GM21367 (cell line): ENCODE results near the gene TMEM38B.
A peak's percentile ranks its signal among the peaks of the same experiment; 100 is the strongest.

Experiments
- ATAC-seq: cut with Tn5 transposase; IDR thresholded peaks from one replicate; pipeline ENCODE4 v1.9.1; 2021; ENCODE audit not compliant: unreplicated experiment

TMEM38B gene

DNA sequence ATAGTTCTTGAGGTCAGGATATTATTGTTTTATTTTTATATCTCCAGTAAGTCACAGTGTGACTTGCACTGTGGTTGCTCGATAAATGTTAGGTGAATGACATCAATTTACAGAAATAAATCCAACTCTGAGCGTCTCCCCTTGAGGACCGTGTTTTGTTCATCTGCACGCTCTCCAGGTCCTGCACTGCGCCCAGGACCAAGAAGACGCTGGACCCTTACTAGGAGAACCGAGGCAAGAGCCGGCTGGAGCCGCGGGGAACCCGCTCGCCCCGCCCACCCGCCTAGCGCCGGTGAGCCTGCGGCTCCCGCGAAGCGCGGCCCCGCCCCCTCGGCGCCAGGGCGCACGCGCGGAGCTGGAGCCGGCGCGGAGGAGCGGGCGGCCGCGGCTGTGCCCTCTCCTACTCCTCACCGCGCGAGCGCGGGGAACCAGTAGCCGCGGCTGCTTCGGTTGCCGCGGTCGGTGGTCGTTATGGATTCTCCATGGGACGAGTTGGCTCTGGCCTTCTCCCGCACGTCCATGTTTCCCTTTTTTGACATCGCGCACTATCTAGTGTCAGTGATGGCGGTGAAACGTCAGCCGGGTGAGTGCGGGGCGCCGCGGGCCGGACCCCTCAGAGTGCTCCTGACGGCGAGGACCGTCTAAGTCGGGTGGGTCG is at the start of gene TMEM38B:
Gene TMEM38B, plus strand, starts transcription at position 352 of the 658 bp plus-strand sequence. Its CDS starts 120 bp downstream, at position 472.
- ATAC-seq, result peak; percentile 65

DNA sequence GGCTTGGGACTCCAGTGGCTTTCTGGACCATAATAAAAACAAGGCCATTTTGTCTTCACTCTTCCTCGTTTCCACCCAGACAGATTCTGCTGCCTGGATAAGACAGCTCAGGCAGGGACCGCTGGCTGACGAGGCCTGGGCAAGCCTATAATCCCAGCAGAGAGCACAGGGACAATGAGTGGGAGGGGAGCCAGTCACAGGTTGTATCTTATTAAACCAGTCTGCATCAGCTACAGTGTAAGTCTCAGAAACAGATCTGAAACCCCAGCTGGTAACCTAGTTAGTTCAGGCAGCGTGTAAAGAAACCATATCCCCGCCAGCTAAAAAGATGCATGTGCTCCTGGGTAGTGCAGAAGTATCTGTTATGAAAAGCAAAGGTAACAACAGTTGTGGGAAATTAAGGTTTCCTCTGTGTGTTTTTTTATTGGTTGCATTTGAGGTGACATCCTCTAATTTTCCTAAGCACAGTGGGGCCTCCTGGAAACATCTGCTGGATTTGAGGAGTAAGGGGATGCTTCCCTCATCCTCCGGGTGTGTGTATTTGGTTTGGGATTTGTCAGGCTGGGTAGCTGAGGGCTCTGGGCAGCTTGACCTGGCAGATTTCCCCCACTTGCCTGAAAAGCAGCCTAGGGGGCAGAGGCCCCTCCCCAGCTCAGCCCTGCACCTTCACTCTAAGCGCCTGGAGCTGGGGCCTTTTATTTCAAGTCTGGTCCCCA is 47.3 kb upstream of the TMEM38B start:
- ATAC-seq, result no peak

DNA sequence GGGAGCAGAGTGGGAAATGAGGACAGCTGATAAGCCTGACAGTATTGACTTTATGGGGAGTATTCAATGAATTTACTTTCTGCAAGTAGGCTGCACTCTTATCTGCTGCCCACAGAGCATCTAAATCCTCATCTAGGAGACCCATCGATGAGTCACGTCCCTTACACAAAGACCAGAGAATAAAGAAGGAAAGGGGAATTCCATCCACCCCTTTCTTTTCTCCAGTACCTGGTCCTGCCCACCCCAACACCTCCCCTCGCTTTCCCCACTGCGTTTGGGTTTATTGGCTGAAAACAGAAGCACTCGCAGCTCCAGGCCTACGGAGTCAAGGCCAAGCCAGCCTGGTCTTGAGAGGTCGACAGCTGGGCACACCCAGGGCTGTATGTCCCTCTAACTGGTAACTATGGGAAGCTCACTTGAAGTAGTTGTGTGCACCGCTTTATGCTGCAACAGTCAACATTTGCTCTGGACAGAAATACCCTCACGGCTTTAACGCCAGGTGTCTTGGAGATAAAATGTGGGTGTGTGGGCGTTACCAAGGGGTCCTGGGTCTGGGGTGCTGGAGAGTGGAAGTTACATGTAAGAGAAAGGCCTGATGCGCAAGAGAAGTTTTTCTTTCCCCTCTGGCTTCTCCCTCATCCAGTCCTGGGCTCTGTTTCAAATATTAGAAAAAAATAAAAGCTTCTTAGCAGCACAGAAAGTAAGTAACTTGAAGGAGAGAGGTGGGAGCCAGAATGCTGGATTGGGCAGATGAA is 46.6 kb upstream of the TMEM38B start:
- ATAC-seq, result no peak

DNA sequence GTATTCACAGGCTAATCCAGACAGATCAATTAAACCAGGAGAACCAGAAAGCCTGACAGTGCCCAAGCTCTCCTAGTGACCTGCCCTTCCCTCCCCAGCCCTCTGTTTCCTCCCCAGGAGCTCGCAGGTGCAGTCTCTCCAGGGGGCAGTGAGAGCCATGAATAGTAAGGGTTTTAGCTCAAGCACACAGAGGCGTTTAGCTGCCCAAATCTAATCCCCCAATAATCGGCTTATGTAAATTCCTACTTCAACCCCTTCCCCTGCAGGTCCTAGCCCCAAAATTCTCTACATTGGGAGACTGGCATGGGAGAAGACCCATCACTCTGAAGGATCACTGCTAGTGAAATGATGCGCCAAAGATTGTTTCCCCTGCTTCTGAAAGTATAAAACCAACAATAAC is 42.5 kb upstream of the TMEM38B start:
- no peak for ATAC-seq

GRCh38 chr9:105656131-105656921 is 38.0 kb upstream of the TMEM38B start:
- no peak for ATAC-seq

DNA sequence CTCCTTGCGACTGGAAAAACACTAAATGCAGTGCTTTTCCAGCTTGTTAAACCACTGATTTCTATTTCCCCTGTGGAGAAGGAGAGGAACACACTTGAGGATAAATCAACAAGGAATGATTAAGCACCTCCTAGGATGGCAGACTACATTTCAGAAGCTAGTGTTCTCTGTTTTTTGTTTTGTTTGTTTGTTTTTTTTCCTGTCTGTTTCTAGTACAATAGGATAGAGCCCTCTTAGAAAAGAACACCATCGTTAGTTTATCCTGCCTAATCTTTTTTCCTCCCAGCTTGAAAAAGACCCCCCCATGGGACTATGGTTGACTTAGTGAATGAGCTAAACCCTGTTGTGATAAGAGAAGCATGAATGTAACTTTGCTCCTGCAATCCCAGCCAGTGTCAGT is 36.0 kb upstream of the TMEM38B start:
- no peak for ATAC-seq

DNA sequence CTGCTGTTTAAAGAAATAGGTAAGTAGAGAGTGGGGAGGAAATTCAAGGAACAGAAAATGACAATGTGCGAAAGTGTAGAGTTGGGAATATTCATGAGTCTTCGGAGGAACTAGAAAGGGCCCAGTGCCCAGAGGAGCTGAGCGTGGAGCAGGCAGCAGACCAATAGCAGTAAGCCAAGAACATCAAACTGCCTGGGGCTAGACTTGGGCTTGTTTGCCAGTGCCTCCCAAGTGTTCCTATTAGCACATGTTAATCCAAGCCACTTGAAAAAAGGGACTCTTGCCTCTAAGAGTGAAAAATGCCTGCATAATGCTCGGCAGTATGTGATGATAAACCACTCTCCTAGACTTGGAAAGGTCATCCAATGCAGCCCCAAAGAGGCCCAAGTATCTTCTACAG is 33.3 kb upstream of the TMEM38B start:
- ATAC-seq, result no peak

DNA sequence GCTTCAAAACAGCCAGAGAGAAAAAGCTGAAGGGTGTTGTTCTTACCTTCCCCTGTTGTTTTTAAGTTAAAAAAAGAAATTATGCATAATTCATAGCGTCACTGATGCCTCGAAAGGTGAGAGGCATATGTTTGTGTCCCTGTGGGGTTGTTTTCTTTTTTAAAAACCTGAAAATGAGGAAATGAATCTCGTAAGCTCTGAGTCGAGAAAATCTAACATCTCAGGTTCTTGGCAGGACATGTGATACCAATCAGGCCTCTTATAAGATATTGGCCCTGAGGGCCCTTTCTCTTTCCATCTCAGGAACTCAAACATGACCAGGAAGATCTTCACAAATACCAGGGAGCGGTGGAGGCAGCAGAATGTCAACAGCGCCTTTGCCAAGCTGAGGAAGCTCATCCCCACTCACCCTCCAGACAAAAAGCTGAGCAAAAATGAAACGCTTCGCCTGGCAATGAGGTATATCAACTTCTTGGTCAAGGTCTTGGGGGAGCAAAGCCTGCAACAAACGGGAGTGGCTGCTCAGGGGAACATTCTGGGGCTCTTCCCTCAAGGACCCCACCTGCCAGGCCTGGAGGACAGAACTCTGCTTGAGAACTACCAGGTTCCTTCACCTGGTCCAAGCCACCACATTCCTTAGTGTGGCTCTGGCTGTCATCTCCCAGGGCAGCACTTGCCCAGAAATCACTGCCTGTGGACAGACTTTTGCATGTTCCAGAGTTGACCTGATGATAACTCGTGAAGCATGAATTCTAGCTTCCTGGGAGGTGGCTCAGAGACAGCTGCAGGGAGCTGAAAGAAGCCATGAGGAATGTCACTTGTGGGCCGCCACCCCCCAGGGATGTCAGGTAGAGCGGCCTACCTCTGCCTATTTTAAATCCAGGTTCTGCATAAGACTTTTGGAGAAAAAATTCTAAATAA is 31.9 kb upstream of the TMEM38B start, which contains the start of gene TAL2:
Gene TAL2, plus strand, starts transcription at position 274 of the 921 bp plus-strand sequence. Its CDS starts 40 bp downstream, at position 314.
- ATAC-seq, result peak; percentile 84

DNA sequence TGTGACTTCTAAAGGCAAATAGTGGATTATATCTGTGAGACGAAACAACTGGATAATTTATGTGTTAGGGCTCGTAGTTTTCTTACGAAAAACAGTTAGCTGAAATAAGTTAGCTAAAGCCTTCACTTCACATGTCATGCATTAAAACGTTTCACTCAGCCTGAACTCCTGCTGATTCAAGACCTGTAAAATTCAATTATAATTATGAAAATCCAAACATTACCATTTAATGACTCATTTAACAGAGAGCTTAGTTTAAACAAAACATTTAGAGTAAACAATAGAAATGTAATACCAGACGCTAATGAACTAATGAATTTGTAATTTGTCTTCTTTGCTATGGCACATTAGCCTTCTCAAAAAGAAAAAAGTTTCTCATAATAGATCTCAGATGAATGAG is 30.4 kb upstream of the TMEM38B start:
- ATAC-seq, result no peak

GRCh38 chr9:105667867-105668266 is 26.5 kb upstream of the TMEM38B start:
- no peak for ATAC-seq

DNA sequence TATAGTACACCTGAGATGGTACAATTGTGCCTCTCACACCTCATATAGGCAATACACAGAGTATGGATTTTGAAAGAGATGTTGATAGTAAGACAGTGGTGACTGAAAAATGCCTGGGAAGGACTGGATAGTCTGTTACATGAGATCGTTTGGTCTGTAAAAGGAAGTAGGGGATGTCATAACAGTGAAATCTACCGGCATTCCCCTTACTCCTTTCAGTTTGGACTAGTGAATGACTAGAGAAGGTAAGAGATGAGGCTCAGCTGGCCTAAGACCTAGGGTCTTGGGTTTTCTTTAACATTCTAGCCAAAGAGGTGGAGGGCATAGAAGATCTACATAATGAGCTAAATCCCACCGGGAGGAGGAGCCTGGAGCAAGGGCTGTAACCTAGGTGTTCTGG is 24.0 kb upstream of the TMEM38B start:
- no peak for ATAC-seq

GRCh38 chr9:105670775-105671174 is 23.6 kb upstream of the TMEM38B start:
- no peak for ATAC-seq

- peak; percentile 68 for ATAC-seq
These were observed 21.6 kb upstream of the TMEM38B start for GRCh38 chr9:105672711-105673234.

GRCh38 chr9:105673850-105674387 is 20.4 kb upstream of the TMEM38B start:
- ATAC-seq, result no peak

- ATAC-seq, result no peak
These were observed 17.9 kb upstream of the TMEM38B start for GRCh38 chr9:105676351-105676923.

- ATAC-seq, result no peak
These were observed 16.2 kb upstream of the TMEM38B start for GRCh38 chr9:105678163-105678562.

DNA sequence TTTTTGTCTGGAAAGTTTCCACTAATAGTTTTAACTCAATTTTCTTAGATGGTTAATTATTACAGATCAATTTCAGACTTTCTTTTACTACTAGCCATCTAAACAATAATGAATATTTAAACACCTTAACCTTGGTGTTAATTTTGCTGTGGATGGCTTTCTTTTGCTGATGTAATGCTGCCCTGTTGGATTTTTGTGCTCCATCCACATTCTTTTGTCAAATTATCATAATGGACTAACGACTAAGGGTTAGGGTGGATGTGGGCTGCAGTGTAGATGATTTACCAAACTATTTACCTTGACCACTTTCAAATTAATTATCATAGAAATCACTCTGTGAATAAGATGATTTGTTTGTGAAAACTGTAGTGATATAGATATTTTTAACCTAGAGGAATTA is 15.6 kb upstream of the TMEM38B start:
- no peak for ATAC-seq

- no peak for ATAC-seq
These were observed 14.9 kb upstream of the TMEM38B start for GRCh38 chr9:105679257-105680022.
